GM12873 (cell line): ENCODE results near the gene PIAS1.

Experiments used
- CTCF ChIP-seq: IDR thresholded peaks from 2 replicates; pipeline ENCODE4 v1.5.1; 2012; ENCODE audit warnings: low read depth, mild to moderate bottlenecking, moderate library complexity, low read length, control low read depth; ENCODE audit not compliant: insufficient read depth; ENCODE audit errors: missing control alignments

Gene PIAS1

DNA sequence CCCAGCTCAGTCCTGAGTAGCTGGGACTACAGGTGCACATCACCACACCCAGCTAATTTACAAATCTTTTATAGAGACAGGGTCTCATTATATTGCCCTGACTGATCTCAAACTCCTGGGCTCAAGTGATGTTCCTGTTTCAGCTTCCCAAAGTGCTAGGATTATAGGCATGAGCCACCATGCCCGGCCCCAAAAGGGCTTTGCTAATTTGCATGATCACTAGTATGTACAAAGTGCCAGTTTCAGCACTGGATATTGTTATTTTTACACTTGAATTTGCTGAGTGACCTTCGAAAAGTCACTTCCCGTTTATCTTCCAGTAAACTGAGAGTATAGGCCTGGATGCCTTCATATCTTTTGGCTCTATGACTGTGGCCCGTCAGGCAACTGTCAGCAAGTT is 163.2 kb downstream of the PIAS1 start:
- TF ChIP-seq CTCF = no peak

- no peak for TF ChIP-seq CTCF
Measured at GRCh38 chr15:68218331-68218730, 164.2 kb downstream of the PIAS1 start.

GRCh38 chr15:68218847-68219798 is 165.0 kb downstream of the PIAS1 start:
- TF ChIP-seq CTCF = no peak

DNA sequence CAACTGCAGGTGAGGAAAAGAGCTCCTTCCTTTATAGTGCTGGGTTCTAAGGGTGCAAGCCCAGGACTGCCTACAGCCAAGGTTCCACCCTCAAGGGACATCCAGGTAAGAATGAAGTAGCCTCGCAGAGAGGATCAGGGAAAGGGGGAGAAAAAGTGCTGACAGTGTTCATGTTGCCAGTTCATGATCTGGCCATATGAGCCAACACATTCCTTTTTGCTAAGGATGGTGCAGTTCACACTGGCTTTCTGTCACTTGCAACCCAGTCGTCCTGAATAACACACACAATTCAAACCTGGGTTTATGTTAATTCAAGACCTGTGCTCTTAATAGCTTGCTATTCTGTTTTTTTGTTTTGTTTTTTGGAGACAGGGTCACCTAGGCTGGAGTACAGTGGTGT is 166.4 kb downstream of the PIAS1 start:
- no peak for TF ChIP-seq CTCF

DNA sequence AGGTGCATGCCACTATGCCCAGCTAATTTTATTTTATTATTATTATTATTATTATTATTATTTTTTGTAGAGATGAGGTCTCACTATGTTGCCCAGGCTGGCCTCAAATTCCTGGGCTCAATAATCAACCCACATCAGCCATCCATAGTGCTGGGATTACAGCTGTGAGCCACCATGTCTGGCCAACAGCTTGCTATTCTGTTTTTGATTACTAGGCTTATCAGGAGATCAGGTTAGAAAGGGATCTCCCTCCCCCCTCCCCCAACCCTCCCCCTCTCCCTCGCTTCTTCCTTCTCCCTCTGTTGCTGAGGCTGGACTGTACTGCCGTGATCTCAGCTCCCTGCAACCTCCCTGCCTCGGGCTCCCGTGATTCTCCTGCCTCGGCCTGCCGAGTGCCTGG is 166.9 kb downstream of the PIAS1 start:
- no peak for TF ChIP-seq CTCF

GRCh38 chr15:68223171-68223570 is 169.1 kb downstream of the PIAS1 start:
- no peak for TF ChIP-seq CTCF

GRCh38 chr15:68224108-68224507 is 170.0 kb downstream of the PIAS1 start:
- no peak for TF ChIP-seq CTCF
